ENCODE results near the gene OR5V1. TPM values are rescaled to one million over a fixed set of nuclear protein-coding genes. Genes with fewer than 3 reads are reported as not detected.

OR5V1 gene
- total and polyA plus RNA-seq, 2 of the 4 experiments (the other 2 are of a cell fraction), result not detected

DNA sequence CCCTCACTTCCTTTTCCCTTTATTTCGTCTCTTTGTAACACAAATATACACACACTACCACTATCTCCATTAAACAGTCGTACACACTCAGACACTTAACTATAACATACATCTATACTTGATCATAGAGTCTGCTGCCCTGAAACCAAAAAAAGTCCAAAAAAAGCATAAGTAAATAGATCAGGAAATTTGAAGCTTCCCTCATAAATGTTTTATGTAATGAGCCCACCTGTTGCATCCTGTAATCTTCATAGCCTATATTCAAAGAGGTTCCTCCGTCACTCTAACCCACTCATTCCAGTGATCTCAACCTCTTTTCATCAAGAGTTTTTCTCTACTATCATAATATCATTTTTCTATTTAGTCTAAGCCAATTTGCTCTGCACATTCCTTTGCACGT lies 19.9 kb upstream of the OR5V1 start:
- Histone ChIP-seq H2BK15ac (ENCODE audit: low read depth, low read length) (no peak overlapping the region), H2AK5ac (ENCODE audit: low read depth, low read length) (no peak overlapping the region), H2BK120ac (ENCODE audit: low read depth, low read length) (no peak overlapping the region), H3K27ac (ENCODE audit: insufficient read depth, low read length) (no peak overlapping the region), H2AK9ac (replicated peaks; ENCODE audit: low read depth, low read length, poor library complexity) (no peak overlapping the region), H3K14ac (replicated peaks; ENCODE audit: low read depth, low read length) (no peak overlapping the region), H2BK20ac (ENCODE audit: low read depth, low read length) (no peak overlapping the region), H3K56ac (ENCODE audit: extremely low read depth, insufficient read depth, low read length) (no peak overlapping the region), H3K23ac (ENCODE audit: low read depth, low read length) (no peak overlapping the region), H4K5ac (ENCODE audit: low read depth, low read length) (no peak overlapping the region), H3K36me3 (ENCODE audit: control insufficient read depth, insufficient read depth, low read length) (no peaks in the 10 kb centered on the region), H2BK5ac (ENCODE audit: low read depth, low read length, poor library complexity, severe bottlenecking) (no peak overlapping the region), H3K9me1 (ENCODE audit: insufficient read depth, low read length) (no peaks in the 10 kb centered on the region), H3K4me1 (ENCODE audit: control insufficient read depth, insufficient read depth, low read length) (no peaks in the 10 kb centered on the region), H3K79me1 (ENCODE audit: low read depth in 1 of 2, low read length in 2 of 2) (no peaks in the 10 kb centered on the region), H2AFZ (replicated peaks; ENCODE audit: low read length, poor library complexity) (no peak overlapping the region), H3K18ac (ENCODE audit: low read depth, low read length) (no peak overlapping the region), H3K4me2 (ENCODE audit: low read depth, low read length) (no peak overlapping the region), H3K4me3 (ENCODE audit: insufficient read depth, low read depth, low read length) (no peak overlapping the region), H3K4ac (ENCODE audit: low read depth, low read length) (no peak overlapping the region), H3K27me3 (ENCODE audit: control insufficient read depth, insufficient read depth, low read length) (no peaks in the 10 kb centered on the region), H3K9me3 (ENCODE audit: control insufficient read depth, insufficient read depth, low read length) (peaks cover 14% of the 10 kb centered on the region), H4K8ac (ENCODE audit: low read depth in 2 of 2, low read length in 2 of 2) (no peak overlapping the region), H3K9ac (ENCODE audit: low read depth, low read length) (no peak overlapping the region), H4K20me1 (ENCODE audit: insufficient read depth, low read length) (no peaks in the 10 kb centered on the region), H4K91ac (ENCODE audit: insufficient read depth, low read depth, low read length) (no peak overlapping the region)
- ATAC-seq (ENCODE audit: low read depth), result no peak
- TF ChIP-seq, protein P1, sequence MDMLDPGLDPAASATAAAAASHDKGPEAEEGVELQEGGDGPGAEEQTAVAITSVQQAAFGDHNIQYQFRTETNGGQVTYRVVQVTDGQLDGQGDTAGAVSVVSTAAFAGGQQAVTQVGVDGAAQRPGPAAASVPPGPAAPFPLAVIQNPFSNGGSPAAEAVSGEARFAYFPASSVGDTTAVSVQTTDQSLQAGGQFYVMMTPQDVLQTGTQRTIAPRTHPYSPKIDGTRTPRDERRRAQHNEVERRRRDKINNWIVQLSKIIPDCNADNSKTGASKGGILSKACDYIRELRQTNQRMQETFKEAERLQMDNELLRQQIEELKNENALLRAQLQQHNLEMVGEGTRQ (IDR thresholded peaks at IDR 0.05; ENCODE audit: low read depth, low read length), result no peak
- TF ChIP-seq MAZ (IDR thresholded peaks at IDR 0.05; ENCODE audit: borderline replicate concordance, low read depth, low read length), result no peak
- no peak for TF ChIP-seq FOS (IDR thresholded peaks at IDR 0.05; ENCODE audit: low read depth, low read length)
- TF ChIP-seq NFE2L2 (IDR thresholded peaks at IDR 0.05; ENCODE audit: low read depth, low read length), result no peak
- no peak for TF ChIP-seq SMC3 (IDR thresholded peaks at IDR 0.05; ENCODE audit: low read depth, low read length)
- no peak for TF ChIP-seq RCOR1 (IDR thresholded peaks at IDR 0.05; ENCODE audit: insufficient replicate concordance, low read length)
- no peak for TF ChIP-seq RAD21 (IDR thresholded peaks at IDR 0.05; ENCODE audit: low read length)
- TF ChIP-seq POLR2A (IDR thresholded peaks at IDR 0.05; ENCODE audit: low read depth, low read length), result no peak
- TF ChIP-seq RFX5 (IDR thresholded peaks at IDR 0.05; ENCODE audit: low read depth, low read length), result no peak
- TF ChIP-seq CEBPB (IDR thresholded peaks at IDR 0.05; ENCODE audit: low read depth, low read length), result no peak
- TF ChIP-seq, protein P2, sequence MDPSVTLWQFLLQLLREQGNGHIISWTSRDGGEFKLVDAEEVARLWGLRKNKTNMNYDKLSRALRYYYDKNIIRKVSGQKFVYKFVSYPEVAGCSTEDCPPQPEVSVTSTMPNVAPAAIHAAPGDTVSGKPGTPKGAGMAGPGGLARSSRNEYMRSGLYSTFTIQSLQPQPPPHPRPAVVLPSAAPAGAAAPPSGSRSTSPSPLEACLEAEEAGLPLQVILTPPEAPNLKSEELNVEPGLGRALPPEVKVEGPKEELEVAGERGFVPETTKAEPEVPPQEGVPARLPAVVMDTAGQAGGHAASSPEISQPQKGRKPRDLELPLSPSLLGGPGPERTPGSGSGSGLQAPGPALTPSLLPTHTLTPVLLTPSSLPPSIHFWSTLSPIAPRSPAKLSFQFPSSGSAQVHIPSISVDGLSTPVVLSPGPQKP (IDR thresholded peaks at IDR 0.05; ENCODE audit: borderline replicate concordance, low read depth, low read length), result no peak
- no peak for TF ChIP-seq CHD1 (IDR thresholded peaks at IDR 0.05; ENCODE audit: low read depth, low read length)
- TF ChIP-seq MAFK (IDR thresholded peaks at IDR 0.05; ENCODE audit: low read depth, low read length), result no peak
- TF ChIP-seq CTCF (conservative IDR thresholded peaks at IDR 0.05; ENCODE audit: low read depth, low read length), result no peak
- TF ChIP-seq MXI1 (IDR thresholded peaks at IDR 0.05; ENCODE audit: borderline replicate concordance, low read depth, low read length), result no peak
- no peak for TF ChIP-seq BHLHE40 (IDR thresholded peaks at IDR 0.05; ENCODE audit: low read depth, low read length)
- no TSS peak for BruUV-seq (replicated peaks)
- dilution Hi-C loops (cut with HindIII; ENCODE audit: low sequenced_read_pairs, unreplicated experiment) (no loop called here), intact Hi-C loops (cut with micrococcal nuclease) (no loop called here), in situ Hi-C loops (cut with MboI; ENCODE audit: low sequenced_read_pairs) (no loop called here)
- POLR2A ChIA-PET (ENCODE audit: unreplicated experiment), result no interaction called here
- DNase-seq, result no peak
- WGBS, 2 experiments (ENCODE audit: extremely low coverage in 2 of 2, insufficient read length in 1 of 2), result 0% methylated on average over 1 of the region's 4 CpGs; no CpG with 5 or more reads in 1 of the 2 experiments
- CTCF ChIA-PET, result no interaction called here
